Astrocyte of the cerebellum (primary cell): Measurements from ENCODE around the gene F12.

Source experiments
- DNase-seq: peaks from one replicate; pipeline ENCODE4 v3.0.0-alpha.2; 2011; ENCODE audit warnings: low read depth
- H3K4me3 ChIP-seq: 2 replicates; pipeline ENCODE4 v1.5.1; 2011; ENCODE audit warnings: mild to moderate bottlenecking, low read depth, low read length, moderate library complexity
- CTCF ChIP-seq: IDR thresholded peaks from 2 replicates; pipeline ENCODE4 v1.5.1; 2012; ENCODE audit warnings: low read length, low read depth, moderate library complexity, mild to moderate bottlenecking; ENCODE audit errors: missing control alignments
- in situ Hi-C: cut with HindIII; loops from 2 replicates; pipeline ENCODE4 v1.10.0; 2017; ENCODE audit warnings: low sequenced_read_pairs

Gene F12

GRCh38 chr5:177446200-177447065 lies 37.1 kb upstream of the F12 start, which contains the start of gene PRR7:
Gene PRR7, plus strand, starts transcription at chr5:177446814. Its CDS starts 8,254 bp downstream, at chr5:177455068.
- no peak for TF ChIP-seq CTCF
- in situ Hi-C loops = loop anchor here (5.0 kb wide), 1 partner anchor 124 kb away; no protein-coding TSS in a partner anchor
- H3K4me3 ChIP-seq = peak within 1 kb of the TSS; percentile 54
- DNase-seq = no peak

GRCh38 chr5:177445917-177446199 lies 36.5 kb upstream of the F12 start:
- TF ChIP-seq CTCF = no peak
- H3K4me3 ChIP-seq = peak overlapping the region; percentile 54
- in situ Hi-C loops = loop anchor here (5.0 kb wide), 1 partner anchor 124 kb away; no protein-coding TSS in a partner anchor
- no peak for DNase-seq

DNA sequence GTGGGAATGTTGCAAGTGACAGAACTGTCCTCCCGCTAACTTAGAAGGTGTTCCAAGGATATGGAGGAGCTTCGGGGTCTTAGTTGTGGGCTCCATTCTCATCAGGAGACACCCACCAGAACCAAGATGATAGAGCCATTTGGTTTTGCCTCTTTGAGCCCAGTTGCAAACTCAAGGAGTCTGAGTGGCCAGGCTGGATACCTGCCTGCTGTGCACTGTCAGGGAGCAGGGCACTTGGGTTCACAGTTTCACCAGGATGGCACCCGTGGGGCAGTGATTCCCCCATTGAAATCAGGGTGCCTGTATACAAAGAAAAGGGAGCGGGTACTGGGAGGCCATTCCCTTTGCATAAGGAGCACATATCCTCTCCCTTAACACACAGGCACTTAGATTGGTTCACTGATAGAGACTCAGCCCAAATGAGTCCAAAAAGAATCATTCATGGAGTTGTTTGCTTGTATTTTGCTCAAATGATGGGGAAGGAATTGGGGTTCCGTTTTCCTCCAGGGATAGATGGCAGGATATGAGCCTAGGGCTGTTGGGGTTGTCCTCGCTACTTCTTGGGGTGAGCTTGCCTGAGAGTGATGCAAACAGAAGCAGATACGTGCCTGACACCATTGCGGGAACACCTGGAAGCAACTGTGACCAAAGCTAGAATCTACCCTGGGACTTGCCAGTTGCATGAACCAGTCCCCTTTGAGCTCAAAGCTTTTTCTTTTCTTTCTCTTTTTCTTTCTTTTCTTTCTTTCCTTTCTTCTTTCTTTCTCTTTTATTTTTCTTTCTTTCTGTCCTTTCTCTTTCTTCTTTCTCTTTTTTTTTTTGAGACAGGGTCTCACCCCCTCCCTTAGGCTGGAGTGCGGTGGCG lies 35.9 kb upstream of the F12 start:
- TF ChIP-seq CTCF = no peak
- in situ Hi-C loops = loop anchor here (5.0 kb wide), 1 partner anchor 123 kb away; no protein-coding TSS in a partner anchor
- no peak overlapping the region for H3K4me3 ChIP-seq
- DNase-seq = no peak

GRCh38 chr5:177444106-177445051 lies 35.0 kb upstream of the F12 start:
- in situ Hi-C loops = loop anchor here (5.0 kb wide), 3 partner anchors 37 to 122 kb away; partner anchors contain the start of gene F12
- no peak overlapping the region for H3K4me3 ChIP-seq
- DNase-seq = no peak
- TF ChIP-seq CTCF = no peak

DNA sequence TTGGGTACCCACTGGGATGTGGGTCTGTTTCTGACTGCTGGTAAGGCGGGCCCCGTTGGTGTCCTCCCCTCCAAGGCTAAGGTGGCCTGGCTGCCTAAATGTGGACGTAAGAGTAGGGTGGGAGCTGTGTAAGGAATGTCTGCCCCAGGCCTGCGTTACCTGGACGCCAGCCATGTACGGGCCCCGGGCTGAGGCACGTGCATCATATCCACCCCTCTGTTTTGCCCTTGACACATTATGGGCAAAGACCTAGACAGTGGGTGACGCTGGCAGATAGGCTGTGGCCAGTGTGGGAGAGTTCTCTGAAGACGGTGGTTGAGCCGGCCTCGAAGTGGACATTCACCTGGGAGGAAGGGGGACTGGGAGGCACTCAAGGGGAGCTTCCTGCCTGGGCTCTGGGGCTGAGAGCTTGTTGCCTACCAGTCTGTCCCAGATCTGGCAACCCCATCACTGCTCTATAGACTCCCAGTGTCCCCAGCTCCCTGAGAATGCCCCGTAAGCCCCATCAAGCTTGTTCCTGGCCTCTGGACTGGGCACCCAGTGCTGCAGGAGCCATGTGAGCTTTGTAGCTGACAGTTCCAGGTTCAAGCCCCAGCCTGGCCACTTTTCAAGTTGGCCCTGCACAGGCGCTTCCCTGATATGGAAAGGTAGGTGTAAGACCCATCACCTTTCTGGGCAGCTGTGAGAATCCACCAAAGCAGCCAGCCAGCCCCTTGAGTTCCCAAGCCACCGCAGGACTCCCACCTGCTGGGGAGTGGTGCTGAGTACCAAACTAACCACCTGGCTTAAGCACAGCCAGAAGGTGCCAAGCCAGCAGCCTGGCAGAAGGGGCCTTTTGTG lies 34.0 kb upstream of the F12 start:
- no peak overlapping the region for H3K4me3 ChIP-seq
- no peak for TF ChIP-seq CTCF
- DNase-seq = no peak
- in situ Hi-C loops = loop anchor here (5.0 kb wide), 2 partner anchors 36 to 81 kb away; partner anchors contain the start of gene F12
